ENCODE data around the gene CRAMP1.

The CRAMP1 gene

GRCh38 chr16:1638757-1639156 lies 26.6 kb downstream of the CRAMP1 start:
- no peak for DNase-seq

DNA sequence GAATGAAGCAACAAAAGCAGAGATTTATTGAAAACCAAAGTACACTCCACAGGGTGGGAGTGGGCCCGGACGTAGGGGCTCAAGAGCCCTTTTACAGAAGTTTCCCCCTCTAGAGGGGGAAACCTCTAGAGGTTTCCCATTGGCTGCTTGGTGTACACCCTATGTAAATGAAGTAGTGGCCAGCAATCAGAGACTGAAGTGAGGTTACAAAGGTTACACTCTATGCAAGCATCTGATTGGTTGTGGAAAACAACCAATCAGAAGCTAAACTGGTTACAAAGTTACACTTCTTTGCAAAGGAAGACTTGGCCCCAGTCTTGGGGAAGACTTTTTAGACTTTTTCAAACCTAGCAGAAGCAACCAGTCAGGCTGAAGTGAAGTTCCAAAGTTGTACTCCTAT lies 27.1 kb downstream of the CRAMP1 start:
- no peak for DNase-seq

GRCh38 chr16:1639860-1640259 lies 27.7 kb downstream of the CRAMP1 start:
- no peak for DNase-seq

GRCh38 chr16:1640261-1640941 lies 28.2 kb downstream of the CRAMP1 start:
- no peak for DNase-seq

- DNase-seq, result no peak
Measured at GRCh38 chr16:1641261-1641660, 29.1 kb downstream of the CRAMP1 start.

DNA sequence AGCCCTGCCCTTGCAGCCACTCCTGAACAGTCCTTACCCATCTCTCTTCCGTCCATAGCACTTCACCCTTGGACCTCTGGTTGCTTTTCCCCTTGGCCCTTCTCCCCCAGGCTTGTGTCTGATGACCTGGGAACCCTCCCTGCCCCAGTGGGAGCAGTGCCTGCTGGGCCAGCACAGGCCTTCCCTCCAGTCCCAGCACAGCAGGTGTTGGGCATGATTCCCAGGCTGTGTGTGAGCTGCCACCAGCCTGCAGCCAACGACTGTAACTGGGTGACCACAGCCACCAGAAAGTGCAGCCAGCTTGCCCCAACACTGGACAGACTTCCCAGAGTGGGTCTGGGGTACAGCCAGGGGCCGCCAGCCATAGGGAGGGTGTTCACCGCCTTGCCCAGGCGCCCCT lies 30.0 kb downstream of the CRAMP1 start:
- no peak for DNase-seq

GRCh38 chr16:1642753-1643152 lies 30.6 kb downstream of the CRAMP1 start:
- no peak for DNase-seq

DNA sequence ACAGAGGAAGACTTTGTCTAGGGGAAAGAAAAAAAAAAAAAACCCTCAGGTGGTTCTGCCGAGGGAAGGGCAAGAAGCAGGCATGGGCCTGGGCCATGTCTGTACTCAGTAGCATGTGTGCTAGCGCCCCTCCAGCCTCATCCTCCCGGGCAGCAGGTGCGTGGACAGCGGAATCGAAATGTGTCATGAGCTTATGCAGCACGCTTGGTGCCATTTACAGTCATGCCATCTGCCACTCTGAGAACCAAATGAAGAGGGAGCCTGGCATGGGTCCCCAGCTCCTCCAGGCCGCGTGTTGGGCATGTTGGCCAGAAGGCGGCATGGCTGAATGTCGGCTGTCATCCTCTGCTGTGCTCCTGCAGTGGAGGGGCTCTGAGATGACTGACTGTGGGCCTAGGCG lies 31.4 kb downstream of the CRAMP1 start:
- no peak for DNase-seq

DNA sequence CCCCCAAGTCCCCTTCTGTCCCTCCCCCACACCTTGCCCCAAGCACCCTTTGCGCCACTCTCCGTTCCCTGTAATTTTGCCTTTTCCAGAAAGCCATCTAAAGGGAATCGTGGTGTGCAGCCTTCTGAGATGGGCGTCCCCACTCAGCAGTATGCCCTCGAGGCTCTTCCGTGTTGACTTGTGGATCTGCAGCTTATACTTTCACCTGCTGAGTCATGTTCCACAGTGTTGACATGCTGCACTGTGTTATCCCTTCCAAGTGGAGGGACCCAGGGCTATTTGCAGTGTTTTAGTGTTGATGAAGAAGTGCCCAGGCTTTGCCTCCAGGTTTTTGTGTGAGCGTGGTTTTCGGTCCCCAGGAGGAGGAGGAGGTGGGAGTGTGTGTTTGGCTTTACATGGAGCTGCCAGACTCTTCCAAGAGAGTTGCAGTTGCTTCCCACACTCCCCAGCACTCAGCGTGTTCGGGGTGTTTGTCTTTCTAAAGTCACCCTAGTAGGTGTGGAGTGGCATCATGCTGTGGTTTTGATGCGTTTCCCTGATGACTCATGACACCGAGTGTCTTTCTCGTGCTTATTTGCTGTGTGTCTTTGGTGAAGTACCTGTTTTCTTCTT lies 33.9 kb downstream of the CRAMP1 start:
- DNase-seq, result peak; percentile 37

DNA sequence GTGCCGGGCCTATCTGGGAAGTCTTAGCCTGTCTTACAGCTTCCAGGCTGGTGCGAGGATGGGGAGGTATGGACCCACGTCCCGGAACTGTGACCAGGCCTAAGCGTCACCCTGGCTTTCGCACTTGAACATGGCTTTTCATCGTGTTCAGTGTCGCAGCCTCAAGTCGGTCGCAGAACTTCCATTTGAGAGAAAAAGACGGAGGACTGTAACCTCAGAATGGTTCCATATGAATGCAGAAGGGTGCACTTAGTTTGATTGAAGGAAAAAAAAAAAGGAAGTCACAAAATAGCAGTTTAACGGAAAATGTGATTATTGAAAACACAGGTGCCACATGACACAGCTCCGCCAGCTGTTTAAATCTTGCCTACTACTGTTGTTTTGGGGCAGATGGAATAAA lies 35.7 kb downstream of the CRAMP1 start:
- DNase-seq, result no peak

DNA sequence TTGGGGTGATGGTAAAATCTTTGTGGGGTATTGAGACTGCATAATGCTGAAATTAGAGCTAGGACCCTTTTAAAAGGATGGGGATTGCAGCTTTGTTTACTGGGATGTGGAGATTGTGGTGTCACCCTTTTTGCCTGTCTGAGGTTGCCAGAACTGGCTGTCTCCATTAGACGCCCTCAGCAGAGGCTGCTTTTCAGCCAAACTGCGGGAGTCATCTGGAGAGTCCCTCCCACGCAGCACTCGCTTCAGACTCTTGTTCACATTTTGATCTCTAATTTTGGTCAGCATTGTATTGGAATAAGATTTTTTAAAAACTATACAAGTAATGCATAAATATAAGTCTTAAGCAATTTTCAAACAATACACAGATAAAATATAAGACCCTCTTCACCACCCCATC lies 38.0 kb downstream of the CRAMP1 start:
- DNase-seq, result no peak

DNA sequence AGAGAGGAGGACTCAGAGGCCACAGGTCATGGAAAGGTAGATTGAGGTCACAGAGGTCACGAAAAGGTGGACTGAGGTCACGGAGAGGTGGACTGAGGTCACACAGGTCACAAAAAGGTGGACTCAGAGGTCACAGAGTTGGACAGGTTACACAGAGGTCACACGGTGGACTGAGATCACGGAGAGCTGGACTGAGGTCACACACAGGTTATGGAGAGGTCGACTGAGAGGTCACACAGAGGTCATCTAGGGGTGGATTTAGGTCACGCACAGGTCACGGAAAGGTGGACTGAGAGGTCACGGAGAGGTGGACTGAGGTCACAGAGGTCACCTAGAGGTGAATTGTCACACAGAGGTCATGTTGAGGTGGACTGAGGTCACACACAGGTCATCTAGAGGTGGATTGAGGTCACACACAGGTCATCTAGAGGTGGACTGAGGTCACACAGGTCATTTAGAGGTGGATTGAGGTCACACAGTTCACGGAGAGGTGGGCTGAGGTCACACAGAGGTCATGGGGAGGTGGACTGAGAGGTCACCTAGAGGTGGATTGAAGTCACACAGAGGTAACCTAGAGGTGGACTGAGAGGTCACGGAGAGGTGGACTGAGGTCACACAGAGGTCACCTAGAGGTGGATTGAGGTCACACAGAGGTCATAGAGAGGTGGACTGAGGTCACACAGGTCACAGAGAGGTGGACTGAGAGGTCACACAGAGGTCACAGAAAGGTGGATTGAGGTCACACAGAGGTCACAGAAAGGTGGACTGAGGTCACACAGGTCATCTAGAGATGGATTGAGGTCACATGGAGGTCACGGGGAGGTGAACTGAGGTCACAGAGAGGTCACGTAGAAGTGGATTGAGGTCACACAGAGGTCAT lies 39.2 kb downstream of the CRAMP1 start:
- no peak for DNase-seq

- no peak for DNase-seq
Measured at GRCh38 chr16:1651974-1652312, 39.8 kb downstream of the CRAMP1 start.

GRCh38 chr16:1653023-1653422 lies 40.9 kb downstream of the CRAMP1 start:
- DNase-seq, result no peak

DNA sequence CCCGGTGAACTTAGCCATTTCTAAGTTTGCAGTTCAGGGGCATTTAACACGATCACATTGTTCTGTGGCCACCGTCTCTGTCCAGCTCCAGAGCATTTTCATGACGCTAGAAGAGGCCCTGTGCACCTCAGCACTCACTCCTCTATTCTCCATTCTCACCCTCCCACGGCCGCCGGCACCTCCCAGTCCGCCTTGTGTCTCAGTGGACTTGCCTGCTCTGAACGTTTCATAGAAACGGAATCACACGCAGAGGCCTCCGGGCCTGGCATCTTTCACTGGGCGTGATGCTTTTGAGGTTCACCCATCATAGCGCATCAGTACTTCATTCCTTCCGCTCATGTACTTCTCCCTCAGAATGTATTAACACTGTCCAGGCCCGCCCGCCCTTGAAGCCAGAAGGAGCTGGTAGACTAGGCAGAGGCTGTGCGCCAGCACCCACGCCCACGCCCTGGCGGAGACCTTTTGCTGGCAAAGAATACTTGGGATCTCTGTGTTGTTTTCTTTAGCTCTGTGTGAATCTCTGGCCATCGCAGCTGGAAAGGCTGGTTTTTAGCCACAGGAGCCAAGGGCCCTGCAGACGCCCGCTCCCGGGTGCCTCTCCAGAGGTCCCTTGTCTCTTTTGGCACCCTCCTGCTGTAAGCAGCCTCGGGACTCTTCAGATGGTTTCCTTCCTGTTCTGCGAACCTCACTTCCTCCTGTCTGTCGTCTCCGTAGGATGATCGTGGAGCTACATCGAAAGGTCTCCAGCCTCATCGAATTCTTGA lies 42.5 kb downstream of the CRAMP1 start:
- DNase-seq, result no peak

GRCh38 chr16:1655269-1655807 lies 43.2 kb downstream of the CRAMP1 start:
- no peak for DNase-seq

- no peak for DNase-seq
Measured at GRCh38 chr16:1655909-1656807, 44.0 kb downstream of the CRAMP1 start.

GRCh38 chr16:1656808-1657617 lies 44.9 kb downstream of the CRAMP1 start:
- no peak for DNase-seq

GRCh38 chr16:1657841-1658240 lies 45.7 kb downstream of the CRAMP1 start:
- DNase-seq, result no peak

DNA sequence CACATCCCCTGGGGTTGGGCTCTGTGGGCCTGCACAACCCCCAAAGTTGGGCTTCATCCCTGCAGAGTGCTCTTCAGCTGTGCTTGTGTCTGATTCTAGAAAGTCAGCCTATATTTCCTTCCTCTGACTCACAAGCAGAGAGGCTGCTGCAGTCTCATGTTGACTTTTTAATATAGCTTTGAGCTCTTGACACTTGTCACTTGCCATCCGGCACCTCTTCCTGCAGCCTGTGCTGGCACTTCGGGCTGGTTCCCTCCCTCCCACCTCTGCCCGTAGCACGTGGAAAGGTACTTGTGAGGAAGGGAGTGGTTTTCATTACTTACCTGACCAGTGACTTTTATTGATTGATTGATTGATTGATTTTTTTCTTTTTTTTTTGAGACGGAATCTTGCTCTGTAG lies 46.9 kb downstream of the CRAMP1 start:
- DNase-seq, result no peak

GRCh38 chr16:1661826-1662225 lies 49.7 kb downstream of the CRAMP1 start:
- DNase-seq, result no peak

All from activated T-cell treated with anti-CD3 and anti-CD28 coated beads for 4 hours (primary cell).